Lung (tissue), 16 donors: ENCODE results near the gene NPS. TPM values are rescaled to one million over a fixed set of nuclear protein-coding genes. Genes with fewer than 3 reads are reported as not detected.

Source experiments
- ATAC-seq: fragments of 200-7000 bp; cut with Tn5 transposase; one replicate; pipeline ENCODE4 v1.9.1; 2020; ENCODE audit warnings: moderate number of reproducible peaks; ENCODE audit not compliant: insufficient read depth, low FRiP score
- DNase-seq, 3 donors: peaks; one replicate each; pipeline ENCODE4 v3.0.0-alpha.2; 2013 to 2017
- H3K27ac ChIP-seq, 2 donors: one replicate each; pipeline ENCODE4 v1.5.1; 2013; ENCODE audit warnings: mild to moderate bottlenecking in 2 of 2, moderate library complexity in 2 of 2, control low read depth in 1 of 2, inconsistent platforms in 1 of 2, low read depth in 1 of 2, low read length in 1 of 2
- H3K27me3 ChIP-seq, 3 donors: one replicate each; pipeline ENCODE4 v1.5.1; 2013; ENCODE audit warnings: low read length in 2 of 3; ENCODE audit not compliant: control insufficient read depth in 3 of 3, insufficient read depth in 3 of 3
- H3K36me3 ChIP-seq, 4 donors: one replicate each; pipeline ENCODE4 v1.5.1; 2013; ENCODE audit warnings: low read length in 4 of 4, mild to moderate bottlenecking in 1 of 4, moderate library complexity in 1 of 4; ENCODE audit not compliant: control insufficient read depth in 4 of 4, insufficient read depth in 4 of 4
- H3K4me1 ChIP-seq, 5 donors: one replicate each; pipeline ENCODE4 v1.5.1; 2013; ENCODE audit warnings: low read length in 5 of 5, mild to moderate bottlenecking in 2 of 5, moderate library complexity in 1 of 5; ENCODE audit not compliant: control insufficient read depth in 5 of 5, insufficient read depth in 5 of 5
- H3K4me3 ChIP-seq: one replicate; pipeline ENCODE4 v1.5.1; 2013; ENCODE audit warnings: mild to moderate bottlenecking, control low read depth, moderate library complexity
- H3K9ac ChIP-seq, 2 donors: one replicate each; pipeline ENCODE4 v1.5.1; 2013; ENCODE audit warnings: low read length in 2 of 2, control low read depth in 1 of 2; ENCODE audit not compliant: insufficient read depth in 1 of 2
- H3K9me3 ChIP-seq, 4 donors: one replicate each; pipeline ENCODE4 v1.5.1; 2013; ENCODE audit warnings: low read length in 3 of 4, mild to moderate bottlenecking in 1 of 4, moderate library complexity in 1 of 4; ENCODE audit not compliant: control insufficient read depth in 4 of 4, insufficient read depth in 3 of 4
- CTCF ChIP-seq: IDR thresholded peaks from 2 replicates; pipeline ENCODE4 v1.5.1; 2012; ENCODE audit warnings: mild to moderate bottlenecking; ENCODE audit errors: control extremely low read depth, extremely low read depth
- WGBS, 2 donors: extraction: QIAGEN DNeasy Blood & Tissue Kit; methylation state at CpG; one replicate each; pipeline ENCODE4 v1.1.7; 2013; 5-methylcytosine and 5-hydroxymethylcytosine counted together
- long read RNA-seq, 5 donors: transcript quantifications; one replicate each; lab custom pipeline, GENCODE V29; 2026
- polyA plus RNA-seq, 2 donors: library from polyadenylated mRNA; stranded (reverse); fragments of 200-250 nt; gene quantifications; one replicate each; pipeline ENCODE4 v1.2.1, GENCODE V29; 2013
- total RNA-seq, 2 donors: library from RNA; depleted of rRNA in 1 of 2; stranded (reverse); fragments of >200 nt in 1 of 2; gene quantifications; one replicate each; pipeline ENCODE4 v1.2.1, GENCODE V29; 2014 to 2021
- donor health status: control.
- donor health status: control.
- donor health status: Bipolar disorder and iron deficiency.
- donor health status: healthy.
- donor health status: DM: yes; HTN: yes; CAD: no.

The NPS gene, protein sequence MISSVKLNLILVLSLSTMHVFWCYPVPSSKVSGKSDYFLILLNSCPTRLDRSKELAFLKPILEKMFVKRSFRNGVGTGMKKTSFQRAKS
- not detected for total RNA-seq
- not detected for polyA plus RNA-seq
- long read RNA-seq, donor 1 = 0 reads
- long read RNA-seq, donor 2 = 0 reads
- long read RNA-seq, donor 3 = 0 reads
- long read RNA-seq, donor 4 = 0 reads
- long read RNA-seq, donor 5 = 0 reads

DNA sequence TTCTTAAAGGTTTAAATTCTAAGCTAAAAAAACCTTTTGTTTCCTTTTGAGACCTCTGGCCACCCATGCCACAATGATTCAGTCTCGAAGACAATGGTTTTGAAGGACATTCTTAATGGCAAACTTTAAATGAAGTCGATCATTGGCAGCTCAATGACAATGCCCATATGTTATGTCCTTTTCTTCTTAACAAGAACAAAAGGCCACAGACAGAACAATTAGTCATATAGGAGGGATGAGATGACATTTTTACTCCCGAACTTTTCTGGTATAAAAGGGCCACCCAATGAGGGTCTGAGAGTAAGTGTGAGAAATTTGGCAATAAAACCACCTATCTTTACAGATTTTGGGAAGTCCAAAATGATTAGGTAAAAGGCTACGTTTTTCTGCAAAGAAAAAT lies at the start of gene NPS:
Gene NPS (plus strand): TSS at position 301 of the 400 bp plus-strand sequence. CDS start 60 bp downstream, at position 361.
- no peak for DNase-seq
- Histone ChIP-seq H3K9me3 (peaks cover 0 to 7% (median under 1%) of the 10 kb centered on the region in 4 donors), H3K4me1 (no peaks in the 10 kb centered on the region), H3K27me3 (peaks cover 0 to 4% (median 3%) of the 10 kb centered on the region in 3 donors), H3K36me3 (no peaks in the 10 kb centered on the region), H3K9ac (no peak within 1 kb of the TSS), H3K27ac (no peak within 1 kb of the TSS), H3K4me3 (no peak within 1 kb of the TSS)
- no peak for ATAC-seq
- 66 to 73% methylated on average over 4 of the region's 4 CpGs for WGBS, 2 donors
- TF ChIP-seq CTCF = no peak

DNA sequence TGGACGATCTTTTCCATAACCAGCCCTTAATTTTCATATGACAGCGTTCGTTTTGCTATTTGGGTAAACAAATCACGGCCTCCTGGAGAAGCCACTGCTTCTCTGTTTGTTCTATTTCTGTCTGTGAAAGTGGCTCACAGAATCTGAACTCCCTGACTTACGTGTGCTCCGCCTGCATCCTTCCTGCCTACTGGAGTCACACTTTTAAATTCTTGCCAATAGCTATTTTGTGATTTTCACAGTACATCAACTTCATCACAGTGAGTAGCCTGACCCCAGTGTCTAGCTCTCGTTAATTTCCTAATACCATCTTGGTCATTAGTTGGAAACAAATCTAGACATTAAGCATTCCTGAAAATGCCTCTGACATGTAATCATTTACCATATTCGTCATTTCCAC lies 49.0 kb upstream of the NPS start:
- Histone ChIP-seq H3K4me1 (no peaks in the 10 kb centered on the region), H3K27ac (no peak overlapping the region), H3K9me3 (peaks cover 0 to 6% (median 0%) of the 10 kb centered on the region in 4 donors), H3K9ac (no peak overlapping the region), H3K4me3 (no peak overlapping the region), H3K27me3 (peaks cover 0 to 6% (median 0%) of the 10 kb centered on the region in 3 donors), H3K36me3 (no peaks in the 10 kb centered on the region)
- no peak for TF ChIP-seq CTCF
- ATAC-seq = no peak
- DNase-seq = no peak
- WGBS, 2 donors = 63 to 73% methylated on average over 8 of the region's 8 CpGs

- 55 to 56% methylated on average over 9 of the region's 9 CpGs for WGBS, 2 donors
- no peak for ATAC-seq
- Histone ChIP-seq H3K36me3 (no peaks in the 10 kb centered on the region), H3K27me3 (peaks cover 0 to 15% (median 0%) of the 10 kb centered on the region in 3 donors), H3K4me3 (no peak overlapping the region), H3K9ac (no peak overlapping the region), H3K9me3 (peaks cover 0 to 3% (median 0%) of the 10 kb centered on the region in 4 donors), H3K27ac (no peak overlapping the region), H3K4me1 (peaks cover 0 to 1% (median 0%) of the 10 kb centered on the region in 5 donors)
- no peak for TF ChIP-seq CTCF
- no peak for DNase-seq
Observed at GRCh38 chr10:127506094-127506493, 43.0 kb upstream of the NPS start.

DNA sequence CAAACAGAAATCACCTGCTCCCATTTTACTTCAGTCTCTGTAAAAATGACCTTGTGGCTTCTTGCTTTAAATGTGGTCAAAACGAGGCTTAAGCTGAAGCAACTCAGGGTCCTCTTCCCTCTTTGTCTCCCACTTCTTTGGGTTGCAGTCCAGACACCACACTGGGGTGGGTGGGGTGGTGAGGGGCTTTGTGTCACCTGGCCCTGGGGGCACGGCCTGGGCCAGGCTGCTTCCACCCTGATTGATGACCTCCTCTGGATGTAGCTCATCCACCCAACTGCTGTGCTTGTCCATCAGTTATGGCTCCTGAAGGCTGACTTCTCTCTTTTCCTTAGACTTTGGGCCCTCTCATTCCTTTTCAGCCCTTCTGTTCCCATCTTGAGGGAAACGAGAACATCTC lies 26.8 kb upstream of the NPS start:
- ATAC-seq (no peak), DNase-seq (no peak)
- Histone ChIP-seq H3K4me1 (no peaks in the 10 kb centered on the region), H3K27me3 (no peaks in the 10 kb centered on the region), H3K27ac (no peak overlapping the region), H3K9me3 (peaks cover 0 to 9% (median 0%) of the 10 kb centered on the region in 4 donors), H3K9ac (no peak overlapping the region), H3K4me3 (no peak overlapping the region), H3K36me3 (no peaks in the 10 kb centered on the region)
- no peak for TF ChIP-seq CTCF
- WGBS, 2 donors = 73 to 86% methylated on average over 3 of the region's 3 CpGs
